ENCODE data around the gene ZNF678. TPM values are rescaled to one million over a fixed set of nuclear protein-coding genes. Genes with fewer than 3 reads are reported as not detected.

Gene ZNF678
- total RNA-seq, result 3.5 and 4.1 TPM in 2 replicates

GRCh38 chr1:227563324-227564201, at the start of gene ZNF678:
Gene ZNF678 (plus strand): TSS chr1:227563556. CDS start chr1:227650992, 87,436 bp downstream.

Other genes starting within 250 kb of the ZNF678 start
- gene CDC42BPA, start 245.1 kb upstream of the ZNF678 start, total RNA-seq, result 50.3 and 70.4 TPM in 2 replicates
- gene JMJD4, start 171.7 kb downstream of the ZNF678 start, total RNA-seq, result 32.0 and 37.2 TPM in 2 replicates
- gene SNAP47, start 171.9 kb downstream of the ZNF678 start, total RNA-seq, result 48.8 and 51.8 TPM in 2 replicates

Data from smooth muscle cell of bladder (primary cell).